ENCODE measurements around the gene RRBP1.

Gene RRBP1

GRCh38 chr20:17579369-17580039 is 102.5 kb downstream of the RRBP1 start:
- no peak for TF ChIP-seq CTCF (IDR thresholded peaks at IDR 0.05)

- TF ChIP-seq CTCF (IDR thresholded peaks at IDR 0.05) = no peak
Observed at GRCh38 chr20:17576215-17576614, 105.8 kb downstream of the RRBP1 start.

- TF ChIP-seq CTCF (IDR thresholded peaks at IDR 0.05) = no peak
Observed at GRCh38 chr20:17573463-17573862, 108.6 kb downstream of the RRBP1 start.

- TF ChIP-seq CTCF (IDR thresholded peaks at IDR 0.05) = no peak
Observed at GRCh38 chr20:17572034-17572638, 109.9 kb downstream of the RRBP1 start.

- no peak for TF ChIP-seq CTCF (IDR thresholded peaks at IDR 0.05)
Observed at GRCh38 chr20:17571153-17571527, 110.9 kb downstream of the RRBP1 start.

- TF ChIP-seq CTCF (IDR thresholded peaks at IDR 0.05) = no peak
Observed at GRCh38 chr20:17570347-17571152, 111.5 kb downstream of the RRBP1 start.

- no peak for TF ChIP-seq CTCF (IDR thresholded peaks at IDR 0.05)
Observed at GRCh38 chr20:17569616-17570346, 112.3 kb downstream of the RRBP1 start, which contains the start of gene DSTN. TSS of gene DSTN (plus strand) at chr20:17570075. CDS start at chr20:17570209, 134 bp downstream.
